ENCODE measurements around the gene RPL3.

Gene RPL3

GRCh38 chr22:39317084-39317774 lies 2.2 kb downstream of the RPL3 start:
- no peak for DNase-seq (ENCODE audit: low read depth)

DNA sequence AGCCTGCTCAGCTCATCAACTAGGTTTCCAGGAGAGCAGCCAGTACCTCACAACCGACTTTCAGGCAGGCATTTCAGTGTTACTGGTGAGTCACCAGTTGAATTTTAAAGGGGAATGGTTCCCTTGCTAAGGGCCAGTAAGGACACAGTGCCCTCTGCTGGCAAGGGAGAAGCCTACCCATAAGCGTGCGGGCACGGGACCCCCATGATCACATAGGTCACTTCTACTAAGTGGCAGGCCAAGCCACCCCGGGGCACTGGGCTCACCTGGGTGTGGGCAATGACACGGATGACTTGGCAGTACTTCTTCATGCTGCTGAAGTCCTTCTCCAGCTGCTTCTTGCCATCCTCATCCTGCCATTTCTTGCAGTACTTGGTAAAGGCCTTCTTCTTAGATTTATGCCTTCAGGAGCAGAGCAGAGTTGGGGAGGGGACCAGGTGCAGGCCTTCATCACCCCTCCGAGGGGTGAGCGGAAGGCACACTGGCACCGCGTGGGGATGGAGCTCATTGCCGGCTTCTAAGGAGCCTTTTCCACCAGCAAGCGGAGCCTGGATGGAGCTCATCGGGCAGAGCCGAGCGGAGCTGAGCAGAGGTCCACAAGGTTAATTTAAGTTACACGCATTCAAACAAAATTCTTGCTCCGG lies 2.9 kb downstream of the RPL3 start:
- DNase-seq (ENCODE audit: low read depth): peak; percentile 64

- DNase-seq (ENCODE audit: low read depth): no peak
These were observed 4.0 kb downstream of the RPL3 start for GRCh38 chr22:39315389-39315788.

GRCh38 chr22:39314251-39314971 lies 5.0 kb downstream of the RPL3 start:
- DNase-seq (ENCODE audit: low read depth): no peak

DNA sequence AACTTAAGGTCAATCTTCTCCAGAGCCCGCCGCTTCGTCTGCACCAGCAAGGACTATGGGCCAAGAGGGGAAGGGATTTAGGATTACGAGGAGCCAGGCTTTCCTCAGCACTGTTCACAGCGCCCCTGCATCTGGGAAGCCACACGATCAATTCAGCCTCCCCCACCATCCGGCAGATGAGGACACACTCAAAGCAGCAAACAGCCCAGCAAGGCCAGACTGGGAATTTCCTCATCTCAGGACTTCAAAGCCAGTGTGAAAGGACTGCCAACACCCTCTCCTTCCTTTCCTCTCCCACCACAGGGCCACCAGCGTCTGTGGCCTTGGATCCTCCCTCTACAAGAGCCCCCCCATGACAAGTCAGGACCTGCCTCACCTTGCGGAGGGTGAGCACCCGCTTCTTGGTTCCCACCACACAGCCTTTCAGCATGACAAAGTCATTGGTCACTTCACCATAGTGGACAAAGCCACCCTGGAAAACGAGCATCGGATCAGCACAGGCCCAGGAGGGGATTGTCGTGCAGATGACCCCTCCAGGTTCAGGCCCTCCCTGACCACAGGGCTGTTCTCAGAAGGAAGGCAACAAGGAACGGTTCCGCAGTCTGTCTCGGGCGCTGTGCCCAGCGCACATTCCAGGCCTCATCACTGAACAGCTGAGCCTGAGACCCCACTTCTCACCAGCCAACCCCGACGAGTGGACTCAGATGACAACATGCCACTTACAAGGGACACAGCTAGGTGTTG lies 6.0 kb downstream of the RPL3 start:
- no peak for DNase-seq (ENCODE audit: low read depth)

- no peak for DNase-seq (ENCODE audit: low read depth)
These were observed 7.0 kb downstream of the RPL3 start for GRCh38 chr22:39312410-39312809.

- no peak for DNase-seq (ENCODE audit: low read depth)
These were observed 7.6 kb downstream of the RPL3 start for GRCh38 chr22:39311592-39312400.

DNA sequence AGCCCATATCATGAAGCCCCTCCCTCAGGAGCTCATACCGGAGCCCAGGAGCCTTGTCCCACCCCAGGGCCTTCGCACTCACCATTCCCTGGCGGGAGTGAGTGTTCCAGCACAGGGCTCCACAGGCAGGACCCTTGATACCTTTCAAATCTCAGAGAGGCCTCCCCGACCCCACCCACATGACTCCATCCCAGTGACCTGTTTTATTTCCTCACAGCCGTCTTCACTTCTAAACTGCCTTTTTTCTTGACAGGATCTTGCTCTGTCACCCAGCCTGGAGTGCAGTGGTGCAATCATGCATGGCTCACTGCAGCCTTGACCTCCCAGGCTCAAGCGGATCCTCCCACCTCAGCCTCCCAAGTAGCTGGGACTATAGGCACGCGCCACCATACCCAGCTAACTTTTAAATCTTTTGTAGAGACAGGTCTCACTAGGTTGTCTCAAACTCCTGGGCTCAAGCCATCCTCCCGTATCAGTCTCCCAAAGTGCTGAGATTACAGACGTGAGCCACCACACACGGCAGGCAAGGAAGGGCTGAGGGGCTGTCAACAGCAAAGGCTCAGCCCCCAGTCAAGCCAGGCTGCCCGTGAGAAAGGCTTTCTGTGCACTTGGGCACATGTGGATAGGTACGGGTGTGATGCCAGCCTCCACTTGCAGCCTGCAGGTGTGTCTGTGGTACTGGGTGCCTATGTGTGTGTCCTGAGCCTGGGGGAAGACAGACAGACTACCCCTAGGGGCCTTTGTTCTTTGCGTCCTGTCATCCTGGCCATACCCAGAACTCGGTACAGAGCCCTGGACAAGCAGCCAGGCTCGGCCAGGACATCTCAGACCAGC lies 9.3 kb downstream of the RPL3 start:
- DNase-seq (ENCODE audit: low read depth): no peak

- DNase-seq (ENCODE audit: low read depth): no peak
These were observed 10.0 kb downstream of the RPL3 start for GRCh38 chr22:39309364-39309861.

DNA sequence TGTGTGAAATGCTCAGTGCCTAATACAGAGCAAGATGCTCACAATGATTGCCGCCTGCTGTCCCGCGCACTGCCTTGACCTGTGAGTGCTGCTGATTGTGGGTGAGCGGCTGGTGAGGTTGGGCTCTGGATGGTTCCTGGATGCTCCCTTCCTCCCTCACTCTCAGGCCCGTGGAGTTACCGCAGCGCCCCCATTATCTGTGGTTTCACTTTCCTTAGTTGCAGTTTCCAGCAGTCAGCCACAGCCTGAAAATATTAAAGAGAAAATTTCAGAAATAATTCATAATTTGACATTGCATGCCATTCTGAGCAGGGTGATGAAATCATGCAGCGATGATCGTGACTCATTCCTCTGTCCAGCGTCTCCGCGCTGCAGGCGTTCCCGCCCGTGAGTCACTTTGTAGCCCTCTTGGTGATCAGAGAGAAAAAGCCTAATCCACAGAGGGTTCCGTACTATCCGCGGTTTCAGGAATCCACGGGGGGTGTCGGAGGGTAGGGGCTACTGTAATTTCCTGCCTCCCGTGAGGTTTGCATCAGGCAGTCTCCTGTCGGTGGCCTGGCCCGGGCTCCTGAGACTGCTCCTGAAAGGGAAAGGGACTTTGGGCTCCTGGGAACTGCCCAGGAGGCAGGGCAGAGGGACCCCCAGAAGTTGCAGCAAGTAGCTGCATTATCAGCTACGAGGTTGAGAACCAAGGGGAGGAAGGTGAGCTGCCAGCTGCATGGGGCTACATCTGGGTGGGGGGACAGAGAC lies 10.6 kb downstream of the RPL3 start:
- no peak for DNase-seq (ENCODE audit: low read depth)

- no peak for DNase-seq (ENCODE audit: low read depth)
These were observed 12.7 kb downstream of the RPL3 start for GRCh38 chr22:39306456-39307361.

- no peak for DNase-seq (ENCODE audit: low read depth)
These were observed 15.3 kb downstream of the RPL3 start for GRCh38 chr22:39303892-39304671.

DNA sequence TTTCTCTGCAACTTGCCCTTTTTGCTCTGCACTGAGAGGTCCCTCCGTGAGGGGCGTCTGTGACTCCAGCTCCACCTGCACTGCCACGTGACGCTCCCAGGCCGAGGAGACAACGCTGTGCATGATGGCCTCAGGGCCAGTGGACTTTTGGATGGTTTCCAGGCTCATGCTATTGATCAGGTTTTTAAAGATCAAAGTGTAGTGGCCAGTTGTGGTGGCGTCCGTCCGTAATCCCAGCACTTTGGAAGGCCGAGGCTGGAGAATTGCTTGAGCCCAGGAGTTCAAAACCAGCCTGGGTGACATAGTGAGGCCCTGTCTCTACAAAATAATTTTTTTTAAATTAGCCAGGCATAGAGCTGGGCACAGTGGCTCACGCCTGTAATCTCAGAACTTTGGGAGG lies 16.1 kb downstream of the RPL3 start:
- no peak for DNase-seq (ENCODE audit: low read depth)

DNA sequence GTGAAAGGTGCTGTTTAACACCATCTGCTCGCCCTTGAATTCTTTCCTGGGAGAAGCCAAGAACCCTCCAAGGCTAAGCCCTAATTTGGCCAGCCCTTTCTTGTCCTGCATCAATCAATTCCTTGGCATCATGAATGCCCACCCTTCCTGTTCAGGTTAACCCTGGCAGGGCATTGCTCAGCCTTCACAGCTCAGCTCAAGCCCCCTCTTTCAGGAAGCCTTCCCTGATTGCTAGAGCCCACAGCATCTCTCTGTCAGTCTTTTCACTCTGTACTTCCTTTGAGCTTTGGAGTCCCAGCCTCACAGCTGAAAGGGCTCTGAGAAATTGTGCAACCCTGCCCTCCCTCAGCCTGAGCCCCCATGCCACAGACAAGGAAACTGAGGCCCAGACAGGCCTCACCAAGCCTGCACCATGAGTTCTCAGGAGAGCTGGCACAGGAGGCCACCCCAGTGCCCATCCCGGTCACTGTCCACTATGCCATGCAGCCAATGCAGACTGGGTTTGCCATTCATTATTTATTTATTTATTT lies 16.9 kb downstream of the RPL3 start:
- no peak for DNase-seq (ENCODE audit: low read depth)

GRCh38 chr22:39301926-39302325 lies 17.5 kb downstream of the RPL3 start:
- no peak for DNase-seq (ENCODE audit: low read depth)

- DNase-seq (ENCODE audit: low read depth): no peak
These were observed 18.3 kb downstream of the RPL3 start for GRCh38 chr22:39301108-39301507.

GRCh38 chr22:39300186-39300830 lies 19.1 kb downstream of the RPL3 start:
- no peak for DNase-seq (ENCODE audit: low read depth)
